Ovary (tissue), 9 donors: ENCODE data around the gene MIB1. TPM values are rescaled to one million over a fixed set of nuclear protein-coding genes. Genes with fewer than 3 reads are reported as not detected.
"Not testable (repeated sequence)": the region's sequence is repeated elsewhere in the genome, so short reads cannot be mapped to it uniquely, and the experiment has no call there.

Experiments used
- DNase-seq, 5 donors: peaks; one replicate each; pipeline ENCODE4 v3.0.0-alpha.2; 2019 to 2020
- H3K27ac ChIP-seq, 2 donors: fragments of 200-600 bp; one replicate each; pipeline versions ENCODE4 v1.5.1 to v1.8.0; 2019 to 2022
- H3K27me3 ChIP-seq: fragments of 200-600 bp; one replicate; pipeline ENCODE4 v1.8.0; 2022
- H3K36me3 ChIP-seq: fragments of 200-600 bp; sonication (generic); one replicate; pipeline ENCODE4 v1.5.1; 2019
- H3K4me1 ChIP-seq: one replicate; pipeline ENCODE4 v1.8.1; 2013; ENCODE audit warnings: mild to moderate bottlenecking, moderate library complexity; ENCODE audit not compliant: insufficient read depth
- H3K4me3 ChIP-seq: fragments of 200-600 bp; sonication (generic); one replicate; pipeline ENCODE4 v1.5.1; 2017
- H3K9me3 ChIP-seq, 2 donors: fragments of 200-600 bp in 1 of 2; sonication (generic) in 1 of 2; one replicate each; pipeline versions ENCODE4 v1.5.1 to v1.8.1; 2013 to 2019; ENCODE audit warnings: mild to moderate bottlenecking in 1 of 2, moderate library complexity in 1 of 2
- EP300 ChIP-seq: sonication (generic); formaldehyde crosslinking; IDR thresholded peaks from one replicate; pipeline ENCODE4 v1.6.1; 2017; ENCODE audit warnings: antibody characterized with exemption
- POLR2A ChIP-seq: fragments of 450-650 bp; IDR thresholded peaks from one replicate; pipeline ENCODE4 v1.6.1; 2017; ENCODE audit warnings: antibody characterized with exemption, mild to moderate bottlenecking, moderate library complexity
- WGBS, 3 donors: extraction: QIAGEN DNeasy Blood & Tissue Kit in 1 of 3; methylation state at CpG; one replicate each; pipeline versions ENCODE4 v1.1.5 to v1.1.7; 2013 to 2017; 5-methylcytosine and 5-hydroxymethylcytosine counted together
- intact Hi-C, 4 donors: fragments of 100-400 bp; cut with DNase I; formaldehyde crosslinking; loops; one replicate each; pipeline versions ENCODE4 v1.11.0 to v1.15.1; 2022 to 2023
- polyA plus RNA-seq, 2 donors: library from polyadenylated mRNA; stranded (reverse); fragments of 200-250 nt in 1 of 2; fragments of 350-450 nt in 1 of 2; fragmentation: Illumina TruSeq in 1 of 2; extraction: RNeasy Lipid Tissue Mini Kit (QIAGEN cat#74804) in 1 of 2; gene quantifications; one replicate each; pipeline ENCODE4 v1.2.3, GENCODE V29; 2013 to 2014
- total RNA-seq, 7 donors: library from RNA; depleted of rRNA in 2 of 7; stranded (reverse); fragments of >200 nt in 2 of 7; fragmentation: NEBNext Ultra II Directional in 3 of 7; extraction: Animal tissue kit (Norgen Biotek cat#: 25700) in 3 of 7; gene quantifications; one replicate each; pipeline versions ENCODE4 v1.1.0 to v1.2.4, GENCODE V29; 2016 to 2023
- TF ChIP-seq, protein P1 (sequence below), 3 donors: fragments of 450-650 bp in 2 of 3; fragments of 200-600 bp in 1 of 3; IDR thresholded peaks; one replicate each; pipeline versions ENCODE4 v1.5.1 to v1.8.0; 2016 to 2022; ENCODE audit warnings: antibody characterized with exemption in 3 of 3, mild to moderate bottlenecking in 1 of 3
- donor health status: DM: no; HTN: no; CAD: no; lungs with moderate emphysema.
- donor health status: DM: no; HTN: no; CAD: no.
- donor health status: Bipolar disorder and iron deficiency.
- donor health status: DM: yes; HTN: yes; CAD: no.
- donor health status: DM: no; HTN: no; CAD: no.
- donor health status: DM: yes; HTN: yes; CAD: no.

Gene MIB1
- total and polyA plus RNA-seq, 9 donors, result 10.3 to 54.8 (median 41.3) TPM

DNA sequence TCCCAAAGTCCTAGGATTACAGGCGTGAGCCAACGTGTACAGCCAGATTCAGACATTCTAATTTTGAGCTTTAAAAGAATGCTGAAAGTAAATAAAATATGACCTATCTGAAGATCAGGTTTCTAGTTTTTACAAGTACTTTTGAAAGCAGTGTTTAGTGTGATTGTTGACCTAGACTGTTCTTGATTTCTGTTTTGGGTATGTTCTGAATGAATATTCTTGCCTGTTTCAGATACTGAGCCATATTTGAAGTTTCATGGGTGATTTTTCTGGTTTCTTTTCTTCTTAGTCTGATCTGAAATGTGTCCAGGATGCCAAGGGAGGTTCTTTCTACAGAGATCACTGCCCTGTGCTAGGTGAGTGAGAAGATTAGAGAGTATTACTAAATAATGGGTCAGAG is 37.2 kb downstream of the MIB1 start:
- Histone ChIP-seq H3K27ac (no peak overlapping the region), H3K4me3 (no peak overlapping the region), H3K4me1 (peaks cover 2% of the 10 kb centered on the region), H3K36me3 (no peaks in the 10 kb centered on the region), H3K27me3 (no peaks in the 10 kb centered on the region), H3K9me3 (no peaks in the 10 kb centered on the region)
- no peak for DNase-seq
- TF ChIP-seq EP300 (no peak), POLR2A (no peak)
- TF ChIP-seq, protein P1, sequence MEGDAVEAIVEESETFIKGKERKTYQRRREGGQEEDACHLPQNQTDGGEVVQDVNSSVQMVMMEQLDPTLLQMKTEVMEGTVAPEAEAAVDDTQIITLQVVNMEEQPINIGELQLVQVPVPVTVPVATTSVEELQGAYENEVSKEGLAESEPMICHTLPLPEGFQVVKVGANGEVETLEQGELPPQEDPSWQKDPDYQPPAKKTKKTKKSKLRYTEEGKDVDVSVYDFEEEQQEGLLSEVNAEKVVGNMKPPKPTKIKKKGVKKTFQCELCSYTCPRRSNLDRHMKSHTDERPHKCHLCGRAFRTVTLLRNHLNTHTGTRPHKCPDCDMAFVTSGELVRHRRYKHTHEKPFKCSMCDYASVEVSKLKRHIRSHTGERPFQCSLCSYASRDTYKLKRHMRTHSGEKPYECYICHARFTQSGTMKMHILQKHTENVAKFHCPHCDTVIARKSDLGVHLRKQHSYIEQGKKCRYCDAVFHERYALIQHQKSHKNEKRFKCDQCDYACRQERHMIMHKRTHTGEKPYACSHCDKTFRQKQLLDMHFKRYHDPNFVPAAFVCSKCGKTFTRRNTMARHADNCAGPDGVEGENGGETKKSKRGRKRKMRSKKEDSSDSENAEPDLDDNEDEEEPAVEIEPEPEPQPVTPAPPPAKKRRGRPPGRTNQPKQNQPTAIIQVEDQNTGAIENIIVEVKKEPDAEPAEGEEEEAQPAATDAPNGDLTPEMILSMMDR (IDR thresholded peaks at IDR 0.05), result no peak
- WGBS, 3 donors, result 22 to 51% (median 28%) methylated on average over 2 of the region's 2 CpGs
- intact Hi-C loops, result no loop called here

DNA sequence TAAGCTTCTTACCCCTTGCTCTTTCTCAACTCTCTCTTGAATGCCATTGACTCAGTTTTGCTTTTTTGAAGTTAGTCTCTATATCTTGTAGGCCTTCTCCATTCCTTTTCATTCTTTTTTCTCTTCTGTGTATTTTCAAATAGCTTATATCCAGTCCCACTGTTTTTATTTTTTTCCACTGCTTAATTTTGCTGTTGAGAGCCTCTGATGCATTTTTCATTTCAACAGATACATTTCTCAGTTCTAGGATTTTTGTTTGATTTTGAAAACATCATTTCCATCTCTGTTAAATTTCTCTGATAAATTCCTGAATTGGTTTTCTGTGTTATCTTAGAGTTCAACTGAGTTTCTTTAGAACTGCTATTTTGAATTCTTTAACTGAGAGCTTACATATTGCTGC is 45.9 kb downstream of the MIB1 start:
- H3K36me3 ChIP-seq, result no peaks in the 10 kb centered on the region
- intact Hi-C loops, result no loop called here
- no peaks in the 10 kb centered on the region for H3K4me1 ChIP-seq
- no peak for TF ChIP-seq EP300
- no peak overlapping the region for H3K4me3 ChIP-seq
- H3K27ac ChIP-seq, result no peak overlapping the region
- H3K27me3 ChIP-seq, result no peaks in the 10 kb centered on the region
- no peaks in the 10 kb centered on the region for H3K9me3 ChIP-seq
- DNase-seq, result no peak

DNA sequence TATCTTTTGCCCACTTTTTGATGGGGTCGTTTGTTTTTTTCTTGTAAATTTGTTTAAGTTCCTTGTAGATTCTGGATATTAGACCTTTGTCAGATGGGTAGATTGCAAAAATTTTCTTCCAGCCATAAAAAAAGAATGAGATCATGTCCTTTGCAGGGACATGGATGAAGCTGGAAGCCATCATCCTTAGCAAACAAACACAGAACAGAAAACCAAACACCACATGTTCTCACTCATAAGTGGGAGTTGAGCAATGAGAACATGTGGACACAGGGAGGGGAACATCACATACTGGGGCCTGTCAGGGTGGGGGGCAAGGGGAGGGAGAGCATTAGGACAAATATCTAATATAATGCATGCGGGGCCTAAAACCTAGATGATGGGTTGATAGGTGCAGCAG is 55.5 kb downstream of the MIB1 start:
- H3K4me1 ChIP-seq, H3K9me3 ChIP-seq, intact Hi-C loops, H3K27ac ChIP-seq, DNase-seq, H3K36me3 ChIP-seq, H3K4me3 ChIP-seq, H3K27me3 ChIP-seq: not testable (repeated sequence)
- 68 to 71% (median 71%) methylated on average over 2 of the region's 2 CpGs for WGBS, 3 donors

DNA sequence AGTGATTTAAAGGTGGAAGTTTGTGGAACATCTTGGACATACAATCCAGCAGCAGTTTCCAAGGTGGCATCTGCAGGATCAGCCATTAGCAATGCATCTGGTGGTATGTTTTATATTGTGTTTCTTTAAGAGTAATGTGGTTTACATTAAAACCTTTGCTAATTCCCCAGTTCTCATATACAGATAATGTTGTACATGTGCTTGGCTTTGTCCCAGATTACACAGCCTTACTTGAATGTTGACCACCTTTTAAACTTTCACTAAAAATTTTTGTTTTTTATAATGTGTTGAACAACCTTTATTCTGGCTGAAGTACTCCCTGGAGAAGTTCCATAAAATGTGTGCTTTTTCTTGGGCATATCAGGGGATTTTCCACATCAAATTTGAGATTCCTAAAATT is 57.5 kb downstream of the MIB1 start:
- H3K4me3 ChIP-seq, result no peak overlapping the region
- TF ChIP-seq EP300 (no peak), POLR2A (no peak)
- TF ChIP-seq, protein P1 (IDR thresholded peaks at IDR 0.05), result no peak
- H3K27me3 ChIP-seq, result no peaks in the 10 kb centered on the region
- DNase-seq, result no peak
- H3K9me3 ChIP-seq, result no peaks in the 10 kb centered on the region
- H3K36me3 ChIP-seq, result no peaks in the 10 kb centered on the region
- intact Hi-C loops, result no loop called here
- no peak overlapping the region for H3K27ac ChIP-seq
- H3K4me1 ChIP-seq, result no peaks in the 10 kb centered on the region

DNA sequence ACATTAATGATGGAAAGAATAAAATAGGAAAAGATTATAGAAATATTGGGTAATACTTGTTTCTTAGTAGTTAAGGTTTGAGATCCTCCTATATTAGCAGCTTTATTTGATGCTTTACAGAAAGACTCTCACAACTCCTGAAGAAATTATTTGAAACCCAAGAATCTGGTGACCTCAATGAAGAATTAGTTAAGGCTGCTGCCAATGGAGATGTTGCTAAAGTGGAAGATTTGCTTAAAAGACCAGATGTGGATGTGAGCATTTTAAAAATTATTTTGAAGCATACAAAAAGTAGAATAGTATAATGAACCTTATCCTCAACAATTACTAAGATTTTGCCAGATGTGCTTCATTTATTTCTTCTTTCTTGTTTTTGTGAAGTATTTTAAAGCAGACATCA is 59.1 kb downstream of the MIB1 start:
- Histone ChIP-seq H3K27me3 (no peaks in the 10 kb centered on the region), H3K4me1 (no peaks in the 10 kb centered on the region), H3K9me3 (no peaks in the 10 kb centered on the region), H3K4me3 (no peak overlapping the region), H3K36me3 (no peaks in the 10 kb centered on the region), H3K27ac (no peak overlapping the region)
- intact Hi-C loops, result no loop called here
- TF ChIP-seq POLR2A, result no peak
- DNase-seq, result no peak

DNA sequence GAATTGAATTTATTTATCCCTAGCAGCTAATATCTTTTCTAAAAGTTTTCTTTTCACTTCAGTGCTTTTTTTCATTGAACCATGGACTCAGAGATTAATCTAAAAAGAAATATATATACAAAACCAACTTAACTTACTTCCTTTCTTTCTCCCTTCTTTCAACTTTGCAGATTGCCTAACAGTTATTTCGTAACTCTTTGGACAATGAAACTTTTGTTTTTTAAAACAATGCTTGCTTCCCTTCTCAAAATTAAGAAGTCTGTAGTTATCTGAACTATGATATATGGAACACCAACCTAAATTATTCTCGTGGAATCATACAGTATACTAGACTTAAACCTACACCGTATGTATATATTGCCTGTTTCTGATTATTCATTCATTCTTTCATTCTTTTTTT is 62.9 kb downstream of the MIB1 start:
- intact Hi-C loops, result no loop called here
- H3K27me3 ChIP-seq, result no peaks in the 10 kb centered on the region
- H3K9me3 ChIP-seq, result no peaks in the 10 kb centered on the region
- DNase-seq, result no peak
- 72 to 85% (median 76%) methylated on average over 3 of the region's 3 CpGs for WGBS, 3 donors
- H3K4me1 ChIP-seq, result no peaks in the 10 kb centered on the region
- no peak overlapping the region for H3K27ac ChIP-seq
- TF ChIP-seq EP300 (no peak), POLR2A (no peak)
- TF ChIP-seq, protein P1 (IDR thresholded peaks at IDR 0.05), result no peak
- no peak overlapping the region for H3K4me3 ChIP-seq
- H3K36me3 ChIP-seq, result no peaks in the 10 kb centered on the region
